ENCODE data around the gene WASHC4. TPM values are rescaled to one million over a fixed set of nuclear protein-coding genes. Genes with fewer than 3 reads are reported as not detected.

Gene WASHC4
- total and polyA plus RNA-seq, 2 experiments from 2014 or later: 75.7 to 83.0 TPM

DNA sequence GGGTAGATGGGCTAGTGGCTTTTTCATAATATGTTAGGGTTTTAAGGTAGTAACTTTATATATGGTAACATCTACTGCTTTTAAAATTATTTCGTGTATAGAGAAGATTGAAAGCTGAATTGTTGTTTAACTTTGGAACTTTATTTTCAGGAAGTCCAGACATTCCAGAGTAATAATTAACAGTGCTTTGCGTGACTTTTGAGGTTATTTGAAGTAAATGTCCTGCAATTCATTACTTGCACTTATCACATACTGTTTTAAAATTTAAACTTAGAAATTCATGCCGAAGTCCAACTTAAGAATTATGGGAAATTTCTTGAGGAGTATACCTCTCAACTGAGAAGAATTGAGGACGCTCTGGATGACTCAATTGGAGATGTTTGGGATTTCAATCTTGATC lies 3.3 kb downstream of the WASHC4 start (continued):
- TF ChIP-seq, protein P1, sequence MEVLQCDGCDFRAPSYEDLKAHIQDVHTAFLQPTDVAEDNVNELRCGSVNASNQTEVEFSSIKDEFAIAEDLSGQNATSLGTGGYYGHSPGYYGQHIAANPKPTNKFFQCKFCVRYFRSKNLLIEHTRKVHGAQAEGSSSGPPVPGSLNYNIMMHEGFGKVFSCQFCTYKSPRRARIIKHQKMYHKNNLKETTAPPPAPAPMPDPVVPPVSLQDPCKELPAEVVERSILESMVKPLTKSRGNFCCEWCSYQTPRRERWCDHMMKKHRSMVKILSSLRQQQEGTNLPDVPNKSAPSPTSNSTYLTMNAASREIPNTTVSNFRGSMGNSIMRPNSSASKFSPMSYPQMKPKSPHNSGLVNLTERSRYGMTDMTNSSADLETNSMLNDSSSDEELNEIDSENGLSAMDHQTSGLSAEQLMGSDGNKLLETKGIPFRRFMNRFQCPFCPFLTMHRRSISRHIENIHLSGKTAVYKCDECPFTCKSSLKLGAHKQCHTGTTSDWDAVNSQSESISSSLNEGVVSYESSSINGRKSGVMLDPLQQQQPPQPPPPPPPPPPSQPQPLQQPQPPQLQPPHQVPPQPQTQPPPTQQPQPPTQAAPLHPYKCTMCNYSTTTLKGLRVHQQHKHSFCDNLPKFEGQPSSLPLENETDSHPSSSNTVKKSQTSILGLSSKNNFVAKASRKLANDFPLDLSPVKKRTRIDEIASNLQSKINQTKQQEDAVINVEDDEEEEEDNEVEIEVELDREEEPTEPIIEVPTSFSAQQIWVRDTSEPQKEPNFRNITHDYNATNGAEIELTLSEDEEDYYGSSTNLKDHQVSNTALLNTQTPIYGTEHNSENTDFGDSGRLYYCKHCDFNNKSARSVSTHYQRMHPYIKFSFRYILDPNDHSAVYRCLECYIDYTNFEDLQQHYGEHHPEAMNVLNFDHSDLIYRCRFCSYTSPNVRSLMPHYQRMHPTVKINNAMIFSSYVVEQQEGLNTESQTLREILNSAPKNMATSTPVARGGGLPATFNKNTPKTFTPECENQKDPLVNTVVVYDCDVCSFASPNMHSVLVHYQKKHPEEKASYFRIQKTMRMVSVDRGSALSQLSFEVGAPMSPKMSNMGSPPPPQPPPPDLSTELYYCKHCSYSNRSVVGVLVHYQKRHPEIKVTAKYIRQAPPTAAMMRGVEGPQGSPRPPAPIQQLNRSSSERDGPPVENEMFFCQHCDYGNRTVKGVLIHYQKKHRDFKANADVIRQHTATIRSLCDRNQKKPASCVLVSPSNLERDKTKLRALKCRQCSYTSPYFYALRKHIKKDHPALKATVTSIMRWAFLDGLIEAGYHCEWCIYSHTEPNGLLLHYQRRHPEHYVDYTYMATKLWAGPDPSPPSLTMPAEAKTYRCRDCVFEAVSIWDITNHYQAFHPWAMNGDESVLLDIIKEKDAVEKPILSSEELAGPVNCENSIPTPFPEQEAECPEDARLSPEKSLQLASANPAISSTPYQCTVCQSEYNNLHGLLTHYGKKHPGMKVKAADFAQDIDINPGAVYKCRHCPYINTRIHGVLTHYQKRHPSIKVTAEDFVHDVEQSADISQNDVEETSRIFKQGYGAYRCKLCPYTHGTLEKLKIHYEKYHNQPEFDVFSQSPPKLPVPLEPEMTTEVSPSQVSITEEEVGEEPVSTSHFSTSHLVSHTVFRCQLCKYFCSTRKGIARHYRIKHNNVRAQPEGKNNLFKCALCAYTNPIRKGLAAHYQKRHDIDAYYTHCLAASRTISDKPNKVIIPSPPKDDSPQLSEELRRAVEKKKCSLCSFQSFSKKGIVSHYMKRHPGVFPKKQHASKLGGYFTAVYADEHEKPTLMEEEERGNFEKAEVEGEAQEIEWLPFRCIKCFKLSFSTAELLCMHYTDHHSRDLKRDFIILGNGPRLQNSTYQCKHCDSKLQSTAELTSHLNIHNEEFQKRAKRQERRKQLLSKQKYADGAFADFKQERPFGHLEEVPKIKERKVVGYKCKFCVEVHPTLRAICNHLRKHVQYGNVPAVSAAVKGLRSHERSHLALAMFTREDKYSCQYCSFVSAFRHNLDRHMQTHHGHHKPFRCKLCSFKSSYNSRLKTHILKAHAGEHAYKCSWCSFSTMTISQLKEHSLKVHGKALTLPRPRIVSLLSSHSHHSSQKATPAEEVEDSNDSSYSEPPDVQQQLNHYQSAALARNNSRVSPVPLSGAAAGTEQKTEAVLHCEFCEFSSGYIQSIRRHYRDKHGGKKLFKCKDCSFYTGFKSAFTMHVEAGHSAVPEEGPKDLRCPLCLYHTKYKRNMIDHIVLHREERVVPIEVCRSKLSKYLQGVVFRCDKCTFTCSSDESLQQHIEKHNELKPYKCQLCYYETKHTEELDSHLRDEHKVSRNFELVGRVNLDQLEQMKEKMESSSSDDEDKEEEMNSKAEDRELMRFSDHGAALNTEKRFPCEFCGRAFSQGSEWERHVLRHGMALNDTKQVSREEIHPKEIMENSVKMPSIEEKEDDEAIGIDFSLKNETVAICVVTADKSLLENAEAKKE (CRISPR knock-in tag; IDR thresholded peaks at IDR 0.05): no peak

DNA sequence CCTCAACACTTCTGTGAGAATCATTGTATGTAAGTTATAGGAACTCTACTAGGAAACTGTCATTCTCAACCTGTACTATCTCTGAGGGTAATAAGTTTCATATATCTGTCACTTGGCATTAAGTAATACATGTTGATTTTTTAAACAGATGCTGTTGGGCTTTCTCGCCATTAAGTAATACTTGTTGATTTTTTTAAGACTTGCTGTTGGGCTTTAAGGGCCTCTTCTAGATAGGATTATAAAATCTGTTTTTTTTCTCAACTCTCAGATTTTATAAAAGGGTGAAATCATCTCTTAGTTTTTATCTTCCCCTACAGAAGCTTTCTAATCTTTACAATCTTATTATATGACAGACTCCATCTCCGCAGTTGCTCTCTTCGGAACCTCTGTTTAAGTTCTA lies 5.6 kb downstream of the WASHC4 start:
- Histone ChIP-seq H3K79me2 (replicated peaks; ENCODE audit: insufficient read depth) (peaks cover 67% of the 10 kb centered on the region), H3K4me3 (no peak overlapping the region), H3K4me1 (ENCODE audit: insufficient read depth) (peaks cover 35% of the 10 kb centered on the region), H3K27me3 (ENCODE audit: insufficient read depth) (no peaks in the 10 kb centered on the region), H3K36me3 (ENCODE audit: insufficient read depth) (peaks cover 13% of the 10 kb centered on the region; the same call in 1 of the 2 replicates), H3K27ac (ENCODE audit: low read depth) (no peak overlapping the region), H4K20me1 (replicated peaks; ENCODE audit: insufficient read depth) (peaks cover 7% of the 10 kb centered on the region; the same call in 1 of the 2 replicates), H3K9me2 (ENCODE audit: insufficient read depth) (no peaks in the 10 kb centered on the region), H2AFZ (no peak overlapping the region), H3F3A (replicated peaks; ENCODE audit: low read depth) (no peaks in the 10 kb centered on the region), H3K4me2 (no peak overlapping the region)
- Mint-ChIP-seq H3K27ac (no peak overlapping the region), H3K9me3 (no peaks in the 10 kb centered on the region), H3K4me1 (peaks cover 42% of the 10 kb centered on the region), H3K36me3 (ENCODE audit: low read depth) (peaks cover 39% of the 10 kb centered on the region), H3K4me3 (no peak overlapping the region; the same call in 2 of the 3 replicates), H3K27me3 (ENCODE audit: insufficient read depth, low read depth, poor library complexity) (no peaks in the 10 kb centered on the region)
- TF ChIP-seq, protein P2, sequence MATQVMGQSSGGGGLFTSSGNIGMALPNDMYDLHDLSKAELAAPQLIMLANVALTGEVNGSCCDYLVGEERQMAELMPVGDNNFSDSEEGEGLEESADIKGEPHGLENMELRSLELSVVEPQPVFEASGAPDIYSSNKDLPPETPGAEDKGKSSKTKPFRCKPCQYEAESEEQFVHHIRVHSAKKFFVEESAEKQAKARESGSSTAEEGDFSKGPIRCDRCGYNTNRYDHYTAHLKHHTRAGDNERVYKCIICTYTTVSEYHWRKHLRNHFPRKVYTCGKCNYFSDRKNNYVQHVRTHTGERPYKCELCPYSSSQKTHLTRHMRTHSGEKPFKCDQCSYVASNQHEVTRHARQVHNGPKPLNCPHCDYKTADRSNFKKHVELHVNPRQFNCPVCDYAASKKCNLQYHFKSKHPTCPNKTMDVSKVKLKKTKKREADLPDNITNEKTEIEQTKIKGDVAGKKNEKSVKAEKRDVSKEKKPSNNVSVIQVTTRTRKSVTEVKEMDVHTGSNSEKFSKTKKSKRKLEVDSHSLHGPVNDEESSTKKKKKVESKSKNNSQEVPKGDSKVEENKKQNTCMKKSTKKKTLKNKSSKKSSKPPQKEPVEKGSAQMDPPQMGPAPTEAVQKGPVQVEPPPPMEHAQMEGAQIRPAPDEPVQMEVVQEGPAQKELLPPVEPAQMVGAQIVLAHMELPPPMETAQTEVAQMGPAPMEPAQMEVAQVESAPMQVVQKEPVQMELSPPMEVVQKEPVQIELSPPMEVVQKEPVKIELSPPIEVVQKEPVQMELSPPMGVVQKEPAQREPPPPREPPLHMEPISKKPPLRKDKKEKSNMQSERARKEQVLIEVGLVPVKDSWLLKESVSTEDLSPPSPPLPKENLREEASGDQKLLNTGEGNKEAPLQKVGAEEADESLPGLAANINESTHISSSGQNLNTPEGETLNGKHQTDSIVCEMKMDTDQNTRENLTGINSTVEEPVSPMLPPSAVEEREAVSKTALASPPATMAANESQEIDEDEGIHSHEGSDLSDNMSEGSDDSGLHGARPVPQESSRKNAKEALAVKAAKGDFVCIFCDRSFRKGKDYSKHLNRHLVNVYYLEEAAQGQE (IDR thresholded peaks at IDR 0.05; ENCODE audit: unreplicated experiment): no peak
- TF ChIP-seq, protein P1 (CRISPR knock-in tag; IDR thresholded peaks at IDR 0.05): no peak
- ATAC-seq (no peak), DNase-seq (ENCODE audit: low spot score) (no peak)

All from GM23338 (cell line).